HepG2 (cell line): ENCODE results near the gene TNNI2.

ENCODE experiments used
- CC2D1A ChIP-seq: sonication (generic); formaldehyde crosslinking; IDR thresholded peaks from 2 replicates; pipeline ENCODE4 v1.8.1; 2023; ENCODE audit warnings: mild to moderate bottlenecking, missing genetic modification reagents
- CTCF ChIP-seq: sonication (generic); formaldehyde crosslinking; IDR thresholded peaks from 2 replicates; pipeline ENCODE4 v1.5.0; 2020; ENCODE audit warnings: mild to moderate bottlenecking, missing genetic modification reagents, moderate library complexity
- ETV6 ChIP-seq: sonication (generic); formaldehyde crosslinking; conservative IDR thresholded peaks from 2 replicates; pipeline ENCODE4 v1.4.0; 2020; ENCODE audit warnings: missing genetic modification reagents
- EZH2 ChIP-seq: conservative IDR thresholded peaks from 2 replicates; pipeline ENCODE4 v1.6.1; 2012; ENCODE audit warnings: mild to moderate bottlenecking, low read depth, low read length, moderate library complexity
- LCORL ChIP-seq, 2 experiments: fragments of 450-650 bp in 1 of 2; sonication (generic) in 1 of 2; formaldehyde crosslinking in 1 of 2; IDR thresholded peaks; 2 replicates each; pipeline versions ENCODE4 v1.5.0 to v1.6.1; 2017 to 2020; ENCODE audit warnings: antibody characterized with exemption in 1 of 2, missing genetic modification reagents in 1 of 2
- POLR2A ChIP-seq, 2 experiments: IDR thresholded peaks; 2 replicates each; pipeline ENCODE4 v1.6.1; 2011; ENCODE audit warnings: low read depth in 2 of 2, low read length in 2 of 2, mild to moderate bottlenecking in 1 of 2, moderate library complexity in 1 of 2; ENCODE audit not compliant: insufficient read depth in 1 of 2
- POLR2AphosphoS5 ChIP-seq: IDR thresholded peaks from 2 replicates; pipeline ENCODE4 v1.6.1; 2012; ENCODE audit warnings: low read depth, low read length
- RBM39 ChIP-seq: fragments of 200-400 bp; formaldehyde crosslinking; IDR thresholded peaks from one replicate; pipeline ENCODE4 v1.6.1; 2018; ENCODE audit warnings: antibody characterized with exemption, mild to moderate bottlenecking, low read depth, low read length; ENCODE audit not compliant: poor library complexity, severe bottlenecking
- RFX1 ChIP-seq: fragments of 450-650 bp; IDR thresholded peaks from 2 replicates; pipeline ENCODE4 v1.6.1; 2017
- SKIL ChIP-seq: sonication (generic); formaldehyde crosslinking; IDR thresholded peaks from 2 replicates; pipeline ENCODE4 v1.8.0; 2022; ENCODE audit warnings: missing genetic modification reagents, mild to moderate bottlenecking, moderate library complexity, borderline replicate concordance
- TOE1 ChIP-seq: sonication (generic); formaldehyde crosslinking; IDR thresholded peaks from 2 replicates; pipeline ENCODE4 v1.4.0; 2020; ENCODE audit warnings: mild to moderate bottlenecking, missing genetic modification reagents
- ZNF274 ChIP-seq: sonication (generic); formaldehyde crosslinking; IDR thresholded peaks from 2 replicates; pipeline ENCODE4 v1.5.1; 2020; ENCODE audit warnings: mild to moderate bottlenecking, missing genetic modification reagents

DNA sequence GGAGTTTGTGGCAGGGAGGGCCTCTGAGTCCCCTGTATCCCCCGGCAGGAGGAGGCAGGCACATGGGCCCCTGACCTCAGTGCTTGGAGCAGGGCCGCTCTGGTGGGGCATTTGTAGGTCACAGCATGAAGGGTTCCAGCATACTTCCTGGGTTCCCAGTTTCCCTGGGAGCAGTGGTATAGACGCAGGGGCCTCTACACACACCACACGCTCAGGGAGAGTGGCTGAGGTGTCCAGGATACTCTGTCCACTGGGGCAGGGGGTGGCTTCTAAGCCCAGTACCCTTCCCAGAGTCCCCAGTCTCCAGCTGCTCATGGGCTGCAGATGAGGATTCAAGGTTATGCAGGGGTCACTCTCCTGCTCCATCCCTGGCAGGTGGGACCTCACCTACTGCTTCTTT lies 20.2 kb downstream of the TNNI2 start:
- TF ChIP-seq CTCF, result no peak
- TF ChIP-seq RFX1, result no peak
- no peak for TF ChIP-seq EZH2
- TF ChIP-seq SKIL (CRISPR knock-in tag), result no peak
- no peak for TF ChIP-seq TOE1 (CRISPR knock-in tag)
- no peak for TF ChIP-seq RBM39
- no peak for TF ChIP-seq CC2D1A
- no peak for TF ChIP-seq ZNF274
- TF ChIP-seq POLR2A (IDR thresholded peaks at IDR 0.05; ENCODE audit: insufficient read depth in 1 of 2, low read depth in 2 of 2, low read length in 2 of 2), result no peak
- TF ChIP-seq POLR2AphosphoS5, result no peak
- no peak for TF ChIP-seq LCORL (IDR thresholded peaks at IDR 0.05)
- TF ChIP-seq LCORL (CRISPR knock-in tag; IDR thresholded peaks at IDR 0.05), result no peak
- no peak for TF ChIP-seq ETV6 (CRISPR knock-in tag)
